Measurements from ENCODE around the gene KCTD3.

KCTD3 gene

GRCh38 chr1:215652371-215652770 is 85.3 kb downstream of the KCTD3 start:
- TF ChIP-seq REST (IDR thresholded peaks at IDR 0.05; ENCODE audit: insufficient replicate concordance, low read depth) (no peak), CTCF (IDR thresholded peaks at IDR 0.05; ENCODE audit: insufficient read depth, low read length) (no peak), GABPA (IDR thresholded peaks at IDR 0.05; ENCODE audit: low read depth) (no peak), POLR2AphosphoS5 (IDR thresholded peaks at IDR 0.05; ENCODE audit: low read depth) (no peak), SPI1 (IDR thresholded peaks at IDR 0.05; ENCODE audit: borderline replicate concordance, low read depth) (no peak)
- Histone ChIP-seq H3K4me3 (replicated peaks; ENCODE audit: insufficient read depth, low read length) (no peak overlapping the region), H3K27ac (replicated peaks) (no peak overlapping the region), H3K27me3 (ENCODE audit: insufficient read depth, poor library complexity, severe bottlenecking) (no peaks in the 10 kb centered on the region)
- DNase-seq (ENCODE audit: low read depth in 1 of 2, low spot score in 1 of 2) = no peak

GRCh38 chr1:215657047-215657446 is 89.9 kb downstream of the KCTD3 start:
- no peaks in the 10 kb centered on the region for H3K27me3 ChIP-seq (ENCODE audit: insufficient read depth, poor library complexity, severe bottlenecking)
- no peak for DNase-seq (ENCODE audit: low read depth in 1 of 2, low spot score in 1 of 2)
- H3K4me3 ChIP-seq (replicated peaks; ENCODE audit: insufficient read depth, low read length) = no peak overlapping the region
- no peak for TF ChIP-seq POLR2AphosphoS5 (IDR thresholded peaks at IDR 0.05; ENCODE audit: low read depth)
- no peak for TF ChIP-seq REST (IDR thresholded peaks at IDR 0.05; ENCODE audit: insufficient replicate concordance, low read depth)
- TF ChIP-seq GABPA (IDR thresholded peaks at IDR 0.05; ENCODE audit: low read depth) = no peak
- no peak for TF ChIP-seq CTCF (IDR thresholded peaks at IDR 0.05; ENCODE audit: insufficient read depth, low read length)
- TF ChIP-seq SPI1 (IDR thresholded peaks at IDR 0.05; ENCODE audit: borderline replicate concordance, low read depth) = no peak
- H3K27ac ChIP-seq (replicated peaks) = no peak overlapping the region

- TF ChIP-seq GABPA (IDR thresholded peaks at IDR 0.05; ENCODE audit: low read depth) (no peak), SPI1 (IDR thresholded peaks at IDR 0.05; ENCODE audit: borderline replicate concordance, low read depth) (no peak), REST (IDR thresholded peaks at IDR 0.05; ENCODE audit: insufficient replicate concordance, low read depth) (no peak), CTCF (IDR thresholded peaks at IDR 0.05; ENCODE audit: insufficient read depth, low read length) (no peak), POLR2AphosphoS5 (IDR thresholded peaks at IDR 0.05; ENCODE audit: low read depth) (no peak)
- H3K27me3 ChIP-seq (ENCODE audit: insufficient read depth, poor library complexity, severe bottlenecking) = no peaks in the 10 kb centered on the region
- H3K4me3 ChIP-seq (replicated peaks; ENCODE audit: insufficient read depth, low read length) = no peak overlapping the region
- no peak for DNase-seq (ENCODE audit: low read depth in 1 of 2, low spot score in 1 of 2)
- H3K27ac ChIP-seq (replicated peaks) = no peak overlapping the region
These were observed 93.2 kb downstream of the KCTD3 start for GRCh38 chr1:215660259-215660658.

Data from HL-60 (cell line).